Measurements from ENCODE around the gene COX4I2. TPM values are rescaled to one million over a fixed set of nuclear protein-coding genes. Genes with fewer than 3 reads are reported as not detected.

Gene COX4I2
- polyA plus RNA-seq, 12 donors: 5.6 to 21.6 (median 7.8) TPM; not detected in 1

- DNase-seq: no peak
Measured at GRCh38 chr20:31693987-31694661, 56.4 kb downstream of the COX4I2 start.

Other genes starting within 250 kb of the COX4I2 start
- gene DEFB119, start 247.3 kb upstream of the COX4I2 start, polyA plus RNA-seq (ENCODE audit: insufficient read length in 12 of 12): not detected
- gene DEFB121, start 231.7 kb upstream of the COX4I2 start, polyA plus RNA-seq (ENCODE audit: insufficient read length in 12 of 12): not detected
- not detected for gene DEFB123, start 197.3 kb upstream of the COX4I2 start, polyA plus RNA-seq (ENCODE audit: insufficient read length in 12 of 12)
- 1 to 10 TPM in 8 of 12 donors, under 1 TPM in 2, not detected in 2; 0.60 to 1.6 (median 1.3) TPM for gene DEFB124, start 162.8 kb upstream of the COX4I2 start, polyA plus RNA-seq (ENCODE audit: insufficient read length in 12 of 12)
- 1 to 10 TPM in 10 of 12 donors, not detected in 2; 3.0 to 8.4 (median 5.6) TPM for gene REM1, start 162.6 kb upstream of the COX4I2 start, polyA plus RNA-seq (ENCODE audit: insufficient read length in 12 of 12)
- 100 to 1,000 TPM in 2 of 12 donors, 10 to 100 TPM in 9, not detected in 1; 64.5 to 109 (median 75.6) TPM for gene HM13, start 123.5 kb upstream of the COX4I2 start, polyA plus RNA-seq (ENCODE audit: insufficient read length in 12 of 12)
- gene ID1, start 32.6 kb upstream of the COX4I2 start, polyA plus RNA-seq (ENCODE audit: insufficient read length in 12 of 12): 10 to 100 TPM in 11 of 12 donors, not detected in 1; 14.1 to 44.6 (median 29.6) TPM
- gene BCL2L1, start 85.0 kb downstream of the COX4I2 start, polyA plus RNA-seq (ENCODE audit: insufficient read length in 12 of 12): 10 to 100 TPM in 11 of 12 donors, not detected in 1; 24.0 to 55.2 (median 32.4) TPM
- gene TPX2, start 101.4 kb downstream of the COX4I2 start, polyA plus RNA-seq (ENCODE audit: insufficient read length in 12 of 12): 10 to 100 TPM in 11 of 12 donors, not detected in 1; 18.5 to 42.7 (median 29.6) TPM
- gene MYLK2, start 181.4 kb downstream of the COX4I2 start, polyA plus RNA-seq (ENCODE audit: insufficient read length in 12 of 12): 10 to 100 TPM in 11 of 12 donors, not detected in 1; 14.1 to 79.5 (median 48.4) TPM
- 10 to 100 TPM in 1 of 12 donors, 1 to 10 TPM in 10, not detected in 1; 3.9 to 10.5 (median 4.7) TPM for gene FOXS1, start 207.7 kb downstream of the COX4I2 start, polyA plus RNA-seq (ENCODE audit: insufficient read length in 12 of 12)
- gene DUSP15, start 232.6 kb downstream of the COX4I2 start, polyA plus RNA-seq (ENCODE audit: insufficient read length in 12 of 12): 1 to 10 TPM in 10 of 12 donors, not detected in 2; 1.1 to 6.1 (median 1.8) TPM
- gene TTLL9, start 232.7 kb downstream of the COX4I2 start, polyA plus RNA-seq (ENCODE audit: insufficient read length in 12 of 12): under 1 TPM in 7 of 12 donors, not detected in 5; 0.18 to 0.47 (median 0.38) TPM

Data from muscle of arm (tissue), 12 donors.